ENCODE measurements around the gene ZNF484.
"Not testable (repeated sequence)": the region's sequence is repeated elsewhere in the genome, so short reads cannot be mapped to it uniquely, and the experiment has no call there.

Gene ZNF484

GRCh38 chr9:92819898-92820297, 57.9 kb downstream of the ZNF484 start:
- not testable (repeated sequence) for H3K9me3 ChIP-seq (ENCODE audit: control insufficient read depth, low read length); H3K27ac ChIP-seq (ENCODE audit: insufficient read depth, low read depth, low read length, poor library complexity, severe bottlenecking); H3K4me1 ChIP-seq (ENCODE audit: control insufficient read depth, insufficient read depth, low read length); H3K36me3 ChIP-seq (ENCODE audit: control insufficient read depth, insufficient read depth, low read length); H3K4me3 ChIP-seq (ENCODE audit: insufficient read depth, low read depth, low read length)
- 69% methylated on average over 1 of the region's 1 CpG for WGBS, 2 experiments
- H3K27me3 ChIP-seq (ENCODE audit: control insufficient read depth, insufficient read depth, low read length, poor library complexity, severe bottlenecking) = peaks cover 16% of the 10 kb centered on the region

- not testable (repeated sequence) for H3K36me3 ChIP-seq (ENCODE audit: control insufficient read depth, insufficient read depth, low read length); H3K4me1 ChIP-seq (ENCODE audit: control insufficient read depth, insufficient read depth, low read length); H3K27ac ChIP-seq (ENCODE audit: insufficient read depth, low read depth, low read length, poor library complexity, severe bottlenecking); H3K9me3 ChIP-seq (ENCODE audit: control insufficient read depth, low read length); H3K4me3 ChIP-seq (ENCODE audit: insufficient read depth, low read depth, low read length)
- peaks cover 100% of the 10 kb centered on the region for H3K27me3 ChIP-seq (ENCODE audit: control insufficient read depth, insufficient read depth, low read length, poor library complexity, severe bottlenecking)
- 11 to 13% methylated on average over 34 of the region's 34 CpGs for WGBS, 2 experiments
Observed at GRCh38 chr9:92809629-92810326, 68.1 kb downstream of the ZNF484 start.

GRCh38 chr9:92808726-92809451, 68.9 kb downstream of the ZNF484 start:
- peaks cover 100% of the 10 kb centered on the region for H3K27me3 ChIP-seq (ENCODE audit: control insufficient read depth, insufficient read depth, low read length, poor library complexity, severe bottlenecking)

GRCh38 chr9:92807757-92808725, 69.8 kb downstream of the ZNF484 start:
- WGBS, 2 experiments = 12% methylated on average over 76 of the region's 76 CpGs
- Histone ChIP-seq H3K27me3 (ENCODE audit: control insufficient read depth, insufficient read depth, low read length, poor library complexity, severe bottlenecking) (peaks cover 98% of the 10 kb centered on the region), H3K9me3 (ENCODE audit: control insufficient read depth, low read length) (no peaks in the 10 kb centered on the region), H3K4me3 (ENCODE audit: insufficient read depth, low read depth, low read length) (no peak overlapping the region), H3K4me1 (ENCODE audit: control insufficient read depth, insufficient read depth, low read length) (no peaks in the 10 kb centered on the region), H3K36me3 (ENCODE audit: control insufficient read depth, insufficient read depth, low read length) (no peaks in the 10 kb centered on the region), H3K27ac (ENCODE audit: insufficient read depth, low read depth, low read length, poor library complexity, severe bottlenecking) (no peak overlapping the region)

More at GRCh38 chr9:92808726-92809451, 68.9 kb downstream of the ZNF484 start:
- H3K27ac ChIP-seq (ENCODE audit: insufficient read depth, low read depth, low read length, poor library complexity, severe bottlenecking) = no peak overlapping the region
- H3K9me3 ChIP-seq (ENCODE audit: control insufficient read depth, low read length) = no peaks in the 10 kb centered on the region
- no peaks in the 10 kb centered on the region for H3K36me3 ChIP-seq (ENCODE audit: control insufficient read depth, insufficient read depth, low read length)
- H3K4me3 ChIP-seq (ENCODE audit: insufficient read depth, low read depth, low read length) = peak overlapping the region; percentile 10
- H3K4me1 ChIP-seq (ENCODE audit: control insufficient read depth, insufficient read depth, low read length) = no peaks in the 10 kb centered on the region
- WGBS, 2 experiments = 2% methylated on average over 60 of the region's 60 CpGs

GRCh38 chr9:92807031-92807756, 70.6 kb downstream of the ZNF484 start:
- H3K9me3 ChIP-seq (ENCODE audit: control insufficient read depth, low read length) = no peaks in the 10 kb centered on the region
- WGBS, 2 experiments = 27 to 28% methylated on average over 43 to 44 of the region's 44 CpGs
- H3K4me3 ChIP-seq (ENCODE audit: insufficient read depth, low read depth, low read length) = no peak overlapping the region

GRCh38 chr9:92804727-92805126, 73.1 kb downstream of the ZNF484 start:
- Histone ChIP-seq H3K9me3 (ENCODE audit: control insufficient read depth, low read length) (no peaks in the 10 kb centered on the region), H3K36me3 (ENCODE audit: control insufficient read depth, insufficient read depth, low read length) (no peaks in the 10 kb centered on the region), H3K27me3 (ENCODE audit: control insufficient read depth, insufficient read depth, low read length, poor library complexity, severe bottlenecking) (peaks cover 65% of the 10 kb centered on the region), H3K27ac (ENCODE audit: insufficient read depth, low read depth, low read length, poor library complexity, severe bottlenecking) (no peak overlapping the region), H3K4me1 (ENCODE audit: control insufficient read depth, insufficient read depth, low read length) (no peaks in the 10 kb centered on the region), H3K4me3 (ENCODE audit: insufficient read depth, low read depth, low read length) (no peak overlapping the region)
- WGBS, 2 experiments = 86 to 87% methylated on average over 6 of the region's 6 CpGs

More at GRCh38 chr9:92807031-92807756, 70.6 kb downstream of the ZNF484 start:
- no peak overlapping the region for H3K27ac ChIP-seq (ENCODE audit: insufficient read depth, low read depth, low read length, poor library complexity, severe bottlenecking)
- no peaks in the 10 kb centered on the region for H3K4me1 ChIP-seq (ENCODE audit: control insufficient read depth, insufficient read depth, low read length)
- no peaks in the 10 kb centered on the region for H3K36me3 ChIP-seq (ENCODE audit: control insufficient read depth, insufficient read depth, low read length)
- peaks cover 89% of the 10 kb centered on the region for H3K27me3 ChIP-seq (ENCODE audit: control insufficient read depth, insufficient read depth, low read length, poor library complexity, severe bottlenecking)

- 96 to 97% methylated on average over 11 of the region's 11 CpGs for WGBS, 2 experiments
- Histone ChIP-seq H3K27ac (ENCODE audit: insufficient read depth, low read depth, low read length, poor library complexity, severe bottlenecking) (no peak overlapping the region), H3K4me1 (ENCODE audit: control insufficient read depth, insufficient read depth, low read length) (no peaks in the 10 kb centered on the region), H3K9me3 (ENCODE audit: control insufficient read depth, low read length) (no peaks in the 10 kb centered on the region), H3K27me3 (ENCODE audit: control insufficient read depth, insufficient read depth, low read length, poor library complexity, severe bottlenecking) (peaks cover 3% of the 10 kb centered on the region), H3K4me3 (ENCODE audit: insufficient read depth, low read depth, low read length) (no peak overlapping the region), H3K36me3 (ENCODE audit: control insufficient read depth, insufficient read depth, low read length) (no peaks in the 10 kb centered on the region)
Observed at GRCh38 chr9:92798358-92798757, 79.5 kb downstream of the ZNF484 start.

GRCh38 chr9:92796337-92796804, 81.5 kb downstream of the ZNF484 start:
- not testable (repeated sequence) for H3K36me3 ChIP-seq (ENCODE audit: control insufficient read depth, insufficient read depth, low read length)
- 76 to 81% methylated on average over 9 of the region's 9 CpGs for WGBS, 2 experiments

GRCh38 chr9:92795598-92796336, 82.1 kb downstream of the ZNF484 start:
- Histone ChIP-seq H3K4me3 (ENCODE audit: insufficient read depth, low read depth, low read length) (no peak overlapping the region), H3K9me3 (ENCODE audit: control insufficient read depth, low read length) (no peaks in the 10 kb centered on the region), H3K27me3 (ENCODE audit: control insufficient read depth, insufficient read depth, low read length, poor library complexity, severe bottlenecking) (no peaks in the 10 kb centered on the region), H3K4me1 (ENCODE audit: control insufficient read depth, insufficient read depth, low read length) (no peaks in the 10 kb centered on the region), H3K36me3 (ENCODE audit: control insufficient read depth, insufficient read depth, low read length) (no peaks in the 10 kb centered on the region), H3K27ac (ENCODE audit: insufficient read depth, low read depth, low read length, poor library complexity, severe bottlenecking) (no peak overlapping the region)
- WGBS, 2 experiments = 86 to 87% methylated on average over 9 of the region's 9 CpGs

More at GRCh38 chr9:92796337-92796804, 81.5 kb downstream of the ZNF484 start:
- not testable (repeated sequence) for H3K27me3 ChIP-seq (ENCODE audit: control insufficient read depth, insufficient read depth, low read length, poor library complexity, severe bottlenecking); H3K9me3 ChIP-seq (ENCODE audit: control insufficient read depth, low read length); H3K4me1 ChIP-seq (ENCODE audit: control insufficient read depth, insufficient read depth, low read length); H3K27ac ChIP-seq (ENCODE audit: insufficient read depth, low read depth, low read length, poor library complexity, severe bottlenecking); H3K4me3 ChIP-seq (ENCODE audit: insufficient read depth, low read depth, low read length)

Data from ectodermal cell (in vitro differentiated cells).